Measurements from ENCODE around the gene FREM3.
"Not testable (repeated sequence)": the region's sequence is repeated elsewhere in the genome, so short reads cannot be mapped to it uniquely, and the experiment has no call there.

FREM3 gene

GRCh38 chr4:143549928-143550327, 150.5 kb downstream of the FREM3 start:
- H3K27ac ChIP-seq (ENCODE audit: low read depth, low read length, severe bottlenecking): no peak overlapping the region
- peaks cover 61% of the 10 kb centered on the region for H3K36me3 ChIP-seq (ENCODE audit: control insufficient read depth, insufficient read depth, low read length)
- WGBS, 2 experiments (ENCODE audit: insufficient coverage in 2 of 2): 92 to 100% methylated on average over 1 to 2 of the region's 2 CpGs

GRCh38 chr4:143539670-143540023, 160.8 kb downstream of the FREM3 start:
- Histone ChIP-seq H3K27ac (ENCODE audit: low read depth, low read length, severe bottlenecking) (no peak overlapping the region), H3K36me3 (ENCODE audit: control insufficient read depth, insufficient read depth, low read length) (peaks cover 91% of the 10 kb centered on the region), H3K4me3 (ENCODE audit: extremely low read depth, insufficient read depth, low read length, poor library complexity, severe bottlenecking) (no peak overlapping the region), H3K4me1 (ENCODE audit: control insufficient read depth, insufficient read depth, low read length, poor library complexity, severe bottlenecking) (no peaks in the 10 kb centered on the region), H3K9me3 (ENCODE audit: control insufficient read depth, low read length) (no peaks in the 10 kb centered on the region)
- WGBS, 2 experiments (ENCODE audit: insufficient coverage in 2 of 2): no CpG with 5 or more reads among the region's 3 CpGs

More at GRCh38 chr4:143549928-143550327, 150.5 kb downstream of the FREM3 start:
- no peak overlapping the region for H3K4me3 ChIP-seq (ENCODE audit: extremely low read depth, insufficient read depth, low read length, poor library complexity, severe bottlenecking)
- H3K9me3 ChIP-seq (ENCODE audit: control insufficient read depth, low read length): no peaks in the 10 kb centered on the region
- no peaks in the 10 kb centered on the region for H3K4me1 ChIP-seq (ENCODE audit: control insufficient read depth, insufficient read depth, low read length, poor library complexity, severe bottlenecking)

DNA sequence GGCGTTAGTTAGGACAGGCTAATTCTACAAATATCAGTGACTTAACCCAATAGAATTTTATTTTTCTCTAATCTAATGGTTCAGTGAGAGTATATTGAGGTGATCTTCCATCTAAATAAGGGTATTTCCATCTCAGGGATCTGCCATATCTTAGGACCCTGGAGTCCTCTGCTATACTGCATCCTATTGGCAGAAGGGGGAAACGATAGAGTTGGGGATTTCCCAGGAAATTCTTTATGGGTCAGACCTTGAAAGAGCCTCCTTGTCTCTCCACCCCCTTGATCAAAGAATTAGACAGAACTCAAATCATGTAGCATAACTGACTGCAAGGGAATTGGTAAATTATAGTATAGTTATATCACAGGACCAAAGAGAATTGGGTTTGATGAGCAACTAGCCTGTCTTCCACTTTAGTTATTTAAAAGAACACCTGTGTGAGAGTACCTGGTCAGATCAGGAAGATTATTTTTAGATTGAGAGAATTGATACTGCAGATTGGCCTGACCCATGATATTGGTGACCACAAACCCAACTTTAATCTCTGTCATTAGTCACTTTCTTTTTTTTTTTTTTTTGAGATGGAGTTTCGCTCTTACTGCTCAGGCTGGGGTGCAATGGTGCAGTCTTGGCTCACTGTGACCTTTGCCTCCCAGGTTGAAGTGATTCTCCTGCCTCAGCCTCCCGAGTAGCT, 161.4 kb downstream of the FREM3 start:
- H3K4me3 ChIP-seq (ENCODE audit: extremely low read depth, insufficient read depth, low read length, poor library complexity, severe bottlenecking): no peak overlapping the region
- H3K9me3 ChIP-seq (ENCODE audit: control insufficient read depth, low read length): no peaks in the 10 kb centered on the region
- H3K36me3 ChIP-seq (ENCODE audit: control insufficient read depth, insufficient read depth, low read length): peaks cover 91% of the 10 kb centered on the region
- no peak overlapping the region for H3K27ac ChIP-seq (ENCODE audit: low read depth, low read length, severe bottlenecking)
- no peaks in the 10 kb centered on the region for H3K4me1 ChIP-seq (ENCODE audit: control insufficient read depth, insufficient read depth, low read length, poor library complexity, severe bottlenecking)
- WGBS, 2 experiments (ENCODE audit: insufficient coverage in 2 of 2): no CpG with 5 or more reads among the region's 4 CpGs

DNA sequence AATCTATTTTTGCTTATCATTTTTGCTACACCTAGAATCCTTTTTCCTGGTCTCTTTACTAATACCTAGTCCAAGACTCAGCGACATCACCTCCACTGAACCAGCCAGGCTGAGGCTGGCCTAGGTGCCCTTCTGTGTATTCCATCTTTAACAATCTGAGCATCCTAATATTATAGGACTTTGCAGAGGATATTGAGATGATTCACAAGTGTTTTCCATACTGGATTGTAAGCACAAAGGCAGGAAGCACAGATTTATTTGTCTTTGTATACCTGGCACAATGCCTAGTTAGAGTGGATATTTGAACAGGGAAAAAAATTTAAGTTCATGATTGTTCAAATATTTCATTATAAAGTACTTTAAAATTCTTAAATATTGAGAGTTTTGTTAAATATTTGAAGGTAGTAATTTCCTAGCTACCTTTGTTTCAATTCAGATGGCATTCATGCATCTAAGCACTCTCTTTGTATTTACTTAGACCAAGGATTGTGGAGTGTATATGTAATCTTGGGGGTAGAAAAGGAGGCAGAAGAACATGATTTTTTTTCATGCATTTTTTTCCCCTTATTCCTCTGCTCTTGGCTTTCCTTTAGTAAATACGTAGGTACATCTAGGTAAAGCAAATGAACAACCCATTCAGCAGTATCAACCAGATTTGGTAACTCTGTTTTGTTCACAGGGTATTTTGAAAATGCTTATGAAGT, 168.5 kb downstream of the FREM3 start:
- no peak overlapping the region for H3K4me3 ChIP-seq (ENCODE audit: extremely low read depth, insufficient read depth, low read length, poor library complexity, severe bottlenecking)
- H3K9me3 ChIP-seq (ENCODE audit: control insufficient read depth, low read length): no peaks in the 10 kb centered on the region
- H3K36me3 ChIP-seq (ENCODE audit: control insufficient read depth, insufficient read depth, low read length): peaks cover 83% of the 10 kb centered on the region
- H3K27ac ChIP-seq (ENCODE audit: low read depth, low read length, severe bottlenecking): no peak overlapping the region
- no CpG with 5 or more reads among the region's 2 CpGs for WGBS, 2 experiments (ENCODE audit: insufficient coverage in 2 of 2)
- no peaks in the 10 kb centered on the region for H3K4me1 ChIP-seq (ENCODE audit: control insufficient read depth, insufficient read depth, low read length, poor library complexity, severe bottlenecking)

GRCh38 chr4:143531380-143531779, 169.1 kb downstream of the FREM3 start:
- no CpG with 5 or more reads among the region's 1 CpG for WGBS, 2 experiments (ENCODE audit: insufficient coverage in 2 of 2)

GRCh38 chr4:143528046-143528445, 172.4 kb downstream of the FREM3 start:
- not testable (repeated sequence) for H3K4me1 ChIP-seq (ENCODE audit: control insufficient read depth, insufficient read depth, low read length, poor library complexity, severe bottlenecking); H3K27ac ChIP-seq (ENCODE audit: low read depth, low read length, severe bottlenecking); H3K4me3 ChIP-seq (ENCODE audit: extremely low read depth, insufficient read depth, low read length, poor library complexity, severe bottlenecking); H3K9me3 ChIP-seq (ENCODE audit: control insufficient read depth, low read length)
- WGBS, 2 experiments (ENCODE audit: insufficient coverage in 2 of 2): 82% methylated on average over 2 of the region's 4 CpGs; no CpG with 5 or more reads in 1 of the 2 experiments
- peaks cover 84% of the 10 kb centered on the region for H3K36me3 ChIP-seq (ENCODE audit: control insufficient read depth, insufficient read depth, low read length)

More at GRCh38 chr4:143531380-143531779, 169.1 kb downstream of the FREM3 start:
- Histone ChIP-seq H3K4me1 (ENCODE audit: control insufficient read depth, insufficient read depth, low read length, poor library complexity, severe bottlenecking) (no peaks in the 10 kb centered on the region), H3K4me3 (ENCODE audit: extremely low read depth, insufficient read depth, low read length, poor library complexity, severe bottlenecking) (no peak overlapping the region), H3K36me3 (ENCODE audit: control insufficient read depth, insufficient read depth, low read length) (peaks cover 83% of the 10 kb centered on the region), H3K27ac (ENCODE audit: low read depth, low read length, severe bottlenecking) (no peak overlapping the region), H3K9me3 (ENCODE audit: control insufficient read depth, low read length) (no peaks in the 10 kb centered on the region)
